Retinal pigment epithelial cell (primary cell): ENCODE results near the gene CDKN2AIPNL.
A peak's percentile ranks its signal among the peaks of the same experiment; 100 is the strongest.

Experiments used
- DNase-seq: peaks from one replicate; pipeline ENCODE4 v3.0.0-alpha.2; 2010; ENCODE audit warnings: low read depth
- H3K4me3 ChIP-seq: 2 replicates; pipeline ENCODE4 v1.5.1; 2011; ENCODE audit warnings: mild to moderate bottlenecking, low read length, control low read depth, moderate library complexity
- TF ChIP-seq, protein P1 (sequence below): conservative IDR thresholded peaks from 2 replicates; pipeline ENCODE4 v1.5.1; 2011; ENCODE audit warnings: low read depth, low read length, control low read depth, inconsistent platforms

CDKN2AIPNL gene

DNA sequence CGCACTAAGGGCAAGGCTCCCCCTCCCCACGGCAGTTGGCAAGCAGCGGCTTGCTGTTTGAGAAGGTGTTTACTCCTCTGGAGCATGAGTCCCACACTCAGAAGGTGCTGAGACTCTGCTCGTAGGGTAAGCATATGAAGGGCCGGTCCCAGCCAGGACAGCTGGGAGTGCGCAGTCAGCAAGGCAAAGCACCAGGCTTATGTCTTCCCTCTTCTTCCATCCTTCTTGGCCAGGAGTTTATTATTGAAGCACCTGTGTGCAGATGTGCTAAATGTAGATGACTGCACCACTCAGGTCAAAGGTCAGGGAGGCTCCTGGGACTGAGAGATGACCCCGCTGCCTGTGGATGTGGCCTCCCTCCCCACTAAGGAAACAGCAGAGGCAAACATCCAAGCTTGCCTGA, 27.0 kb upstream of the CDKN2AIPNL start:
- TF ChIP-seq, protein P1, sequence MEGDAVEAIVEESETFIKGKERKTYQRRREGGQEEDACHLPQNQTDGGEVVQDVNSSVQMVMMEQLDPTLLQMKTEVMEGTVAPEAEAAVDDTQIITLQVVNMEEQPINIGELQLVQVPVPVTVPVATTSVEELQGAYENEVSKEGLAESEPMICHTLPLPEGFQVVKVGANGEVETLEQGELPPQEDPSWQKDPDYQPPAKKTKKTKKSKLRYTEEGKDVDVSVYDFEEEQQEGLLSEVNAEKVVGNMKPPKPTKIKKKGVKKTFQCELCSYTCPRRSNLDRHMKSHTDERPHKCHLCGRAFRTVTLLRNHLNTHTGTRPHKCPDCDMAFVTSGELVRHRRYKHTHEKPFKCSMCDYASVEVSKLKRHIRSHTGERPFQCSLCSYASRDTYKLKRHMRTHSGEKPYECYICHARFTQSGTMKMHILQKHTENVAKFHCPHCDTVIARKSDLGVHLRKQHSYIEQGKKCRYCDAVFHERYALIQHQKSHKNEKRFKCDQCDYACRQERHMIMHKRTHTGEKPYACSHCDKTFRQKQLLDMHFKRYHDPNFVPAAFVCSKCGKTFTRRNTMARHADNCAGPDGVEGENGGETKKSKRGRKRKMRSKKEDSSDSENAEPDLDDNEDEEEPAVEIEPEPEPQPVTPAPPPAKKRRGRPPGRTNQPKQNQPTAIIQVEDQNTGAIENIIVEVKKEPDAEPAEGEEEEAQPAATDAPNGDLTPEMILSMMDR = no peak
- DNase-seq = no peak
- no peak overlapping the region for H3K4me3 ChIP-seq

DNA sequence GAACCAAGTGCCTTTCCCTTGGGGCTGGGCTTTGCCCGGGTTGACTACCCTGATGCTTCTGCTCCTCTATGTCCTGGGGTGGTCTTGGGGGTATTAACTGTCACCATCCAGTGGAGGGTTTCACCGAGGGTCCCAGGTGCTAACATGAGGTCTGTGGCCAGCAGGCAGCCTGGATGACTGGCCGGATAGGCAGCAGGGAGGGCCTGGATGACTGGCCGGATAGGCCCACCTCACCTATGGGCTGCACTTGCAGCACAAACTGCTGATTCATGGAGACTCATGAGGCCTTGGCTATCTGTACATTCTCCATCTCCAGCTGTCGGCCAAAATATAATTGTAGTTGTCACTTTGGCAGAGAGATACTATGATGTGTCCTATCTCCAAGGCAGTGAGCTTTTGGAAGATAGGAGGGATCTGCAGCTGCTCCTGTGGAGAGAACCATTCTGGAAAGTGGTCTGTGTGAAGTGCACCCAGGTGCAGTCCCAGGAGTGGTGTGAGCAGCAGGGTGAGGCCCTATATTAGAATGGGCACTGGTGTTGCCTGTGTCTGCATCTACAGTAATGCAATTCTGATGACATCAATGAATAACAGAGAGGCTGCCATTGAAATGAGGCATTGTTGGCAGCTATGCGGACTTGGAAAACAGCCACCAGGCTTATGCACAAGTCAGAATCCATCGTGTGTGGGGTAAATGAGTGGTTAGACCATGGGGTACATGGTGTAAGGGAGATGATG, 26.3 kb upstream of the CDKN2AIPNL start:
- DNase-seq = peak; percentile 45
- TF ChIP-seq, protein P1 = no peak
- H3K4me3 ChIP-seq = no peak overlapping the region

DNA sequence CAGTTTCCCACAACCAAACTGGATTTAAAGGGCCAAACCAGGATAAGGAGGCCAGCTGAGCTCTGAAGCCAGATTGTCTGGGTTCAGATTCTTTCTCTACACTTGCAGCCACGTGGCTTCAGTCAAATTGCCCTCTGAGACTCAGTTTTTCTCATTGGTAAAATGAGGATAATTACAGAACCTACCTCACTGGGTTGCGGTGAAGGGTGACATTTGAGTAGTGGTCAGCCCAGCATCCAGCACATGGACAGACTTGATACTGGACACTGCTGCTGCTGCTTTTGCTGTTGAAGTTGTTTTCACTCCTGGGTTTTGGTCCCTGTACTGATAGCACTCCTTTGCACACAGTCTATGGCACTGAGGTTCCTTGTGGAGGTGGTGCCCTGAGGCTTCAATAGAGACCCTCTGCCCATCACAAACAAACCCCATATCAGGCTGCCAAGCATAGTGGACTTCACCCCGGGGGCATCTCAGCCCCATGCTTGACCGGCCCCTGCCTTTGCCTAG, 25.7 kb upstream of the CDKN2AIPNL start:
- no peak for DNase-seq
- TF ChIP-seq, protein P1 = no peak
- H3K4me3 ChIP-seq = no peak overlapping the region

DNA sequence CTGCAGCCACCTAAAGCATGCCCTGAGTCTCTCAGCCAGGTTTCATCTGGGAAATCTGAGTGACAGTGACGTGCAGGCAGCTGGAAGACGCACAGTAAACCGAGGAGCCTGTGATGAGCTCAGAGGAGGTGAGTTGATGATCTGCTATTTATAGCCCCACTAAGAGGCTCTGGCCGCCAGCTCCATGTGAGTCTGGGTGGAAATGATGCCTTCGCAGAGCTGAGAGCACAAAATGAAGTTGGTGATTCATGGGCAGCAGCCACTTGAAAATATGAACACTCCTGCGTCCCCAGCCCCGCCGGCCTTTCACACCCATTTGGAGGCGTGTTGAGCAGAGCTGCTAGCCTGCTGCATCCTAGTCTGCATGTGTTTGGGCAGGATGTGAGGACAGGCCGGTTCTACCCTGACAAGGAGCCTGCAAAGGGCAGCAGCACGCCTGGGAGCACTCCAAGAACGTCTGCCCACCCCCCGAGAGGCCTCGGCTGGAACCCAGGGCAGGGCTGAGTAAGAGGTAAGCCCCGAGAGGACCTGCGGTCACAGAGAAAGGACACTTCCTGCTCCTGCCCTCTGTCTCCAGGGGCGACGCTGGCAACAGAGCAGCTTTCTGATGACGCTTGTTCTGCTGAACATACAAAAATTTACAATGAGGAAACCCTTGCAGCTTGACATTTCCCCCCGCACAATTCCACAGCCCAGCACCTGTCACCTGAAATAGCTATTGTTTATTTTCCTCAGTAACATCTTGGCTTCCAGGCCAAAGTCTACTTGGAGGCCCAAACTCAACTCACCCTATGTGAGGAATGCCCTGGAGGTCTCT, 25.1 kb upstream of the CDKN2AIPNL start:
- DNase-seq = peak; percentile 69
- H3K4me3 ChIP-seq = no peak overlapping the region
- TF ChIP-seq, protein P1 = no peak

DNA sequence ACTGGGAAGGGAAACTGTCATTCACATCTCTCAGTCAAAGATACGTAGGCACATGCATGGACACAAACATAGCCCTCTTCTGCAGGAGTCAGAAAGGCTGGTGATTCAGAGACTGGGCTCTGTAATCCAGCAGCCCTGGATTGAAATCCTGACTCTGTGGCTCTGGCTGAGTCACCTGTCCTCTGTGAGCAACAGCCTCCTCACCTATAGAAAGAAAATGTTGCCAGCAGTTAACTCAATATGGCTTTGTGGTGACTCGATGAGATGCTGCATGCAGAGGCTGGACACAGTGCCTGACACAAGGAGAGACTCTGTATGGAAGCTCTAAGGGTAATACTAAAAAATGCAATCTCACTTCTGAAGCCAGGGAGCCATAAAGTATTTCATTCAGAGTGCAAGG, 23.9 kb upstream of the CDKN2AIPNL start:
- TF ChIP-seq, protein P1 = no peak
- DNase-seq = no peak

DNA sequence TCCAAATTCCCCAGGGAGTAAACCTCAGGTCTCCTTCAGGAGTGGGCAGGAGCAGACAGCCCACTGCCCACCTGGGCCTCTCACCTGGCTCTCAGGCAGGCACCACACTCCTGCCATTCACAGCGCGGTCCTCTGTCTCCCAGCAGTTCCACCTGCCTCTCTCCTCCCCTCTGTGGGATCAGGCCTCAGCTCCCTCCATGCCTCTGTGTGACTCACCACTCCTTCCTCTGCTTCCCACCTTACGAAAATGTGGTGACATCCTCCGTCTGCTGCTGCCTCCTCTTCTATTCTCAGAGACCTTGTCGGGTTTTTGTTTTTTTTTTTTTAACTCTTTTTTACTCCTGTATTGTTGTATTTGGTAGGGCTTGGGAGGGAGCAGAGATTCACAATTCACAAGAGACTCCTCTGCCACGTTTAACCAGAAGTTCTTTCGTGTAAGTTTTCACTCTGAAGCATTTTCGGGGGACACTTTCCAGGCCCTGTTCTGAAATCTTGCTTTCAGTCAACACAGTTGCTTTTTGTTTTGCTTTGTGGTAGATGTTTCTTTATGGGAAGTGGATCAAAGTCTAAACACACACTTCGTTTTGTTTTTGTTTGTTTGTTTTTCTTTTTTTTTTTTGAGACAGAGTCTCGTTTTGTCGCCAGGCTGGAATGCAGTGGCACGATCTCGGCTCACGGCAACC, 21.1 kb upstream of the CDKN2AIPNL start:
- TF ChIP-seq, protein P1 = no peak
- H3K4me3 ChIP-seq = no peak overlapping the region
- no peak for DNase-seq

More for the DNA sequence above, 23.9 kb upstream of the CDKN2AIPNL start:
- no peak overlapping the region for H3K4me3 ChIP-seq
